PC-9 (cell line): ENCODE data around the gene SIX4. TPM values are rescaled to one million over a fixed set of nuclear protein-coding genes. Genes with fewer than 3 reads are reported as not detected.

Experiments used
- Bru-seq: library from RNA; stranded (reverse); fragments of 400-500 nt; gene quantifications from one replicate; lab custom pipeline; 2021; lab: Mats Ljungman, UMichigan
- BruChase-seq, 2 experiments: library from RNA; stranded (reverse); fragments of 400-500 nt; gene quantifications; one replicate each; lab custom pipeline; 2021; lab: Mats Ljungman, UMichigan
- BruUV-seq: library from RNA; stranded (reverse); fragments of 400-500 nt; replicated peaks from 2 replicates; lab custom pipeline; 2021; lab: Mats Ljungman, UMichigan
- CTCF ChIA-PET: fragments of 300-600 bp; sonication (Branson Sonifier 250); formaldehyde crosslinking; loops from one replicate; lab custom pipeline; 2022; ENCODE audit warnings: antibody characterized with exemption; lab: Charles Lee
- POLR2A ChIA-PET: fragments of 300-600 bp; sonication (Branson Sonifier 250); formaldehyde crosslinking; loops from one replicate; lab custom pipeline; 2022; ENCODE audit warnings: antibody characterized with exemption; ENCODE audit not compliant: unreplicated experiment; lab: Charles Lee
- DNase-seq, 2 experiments: peaks; one replicate each; pipeline versions ENCODE4 v3.0.0 to v3.0.0-alpha.2; 2015 to 2022; ENCODE audit warnings: mixed read lengths in 1 of 2
- H2AFZ ChIP-seq: fragments of 200-600 bp; sonication (generic); 2 replicates; pipeline ENCODE4 v1.8.1; 2017; ENCODE audit warnings: antibody characterized with exemption
- H3F3A ChIP-seq: fragments of 200-600 bp; sonication (generic); 2 replicates; pipeline ENCODE4 v1.8.1; 2017; ENCODE audit warnings: antibody characterized with exemption, mild to moderate bottlenecking, low read depth; ENCODE audit not compliant: insufficient read depth
- H3K27ac ChIP-seq: fragments of 200-600 bp; sonication (generic); 2 replicates; pipeline ENCODE4 v1.6.1; 2016; ENCODE audit warnings: mixed run types
- H3K27me3 ChIP-seq: fragments of 200-600 bp; sonication (generic); 2 replicates; pipeline ENCODE4 v1.6.1; 2016; ENCODE audit warnings: low read depth, mixed run types; ENCODE audit not compliant: insufficient read depth
- H3K36me3 ChIP-seq: fragments of 200-600 bp; sonication (generic); 2 replicates; pipeline ENCODE4 v1.6.1; 2016; ENCODE audit warnings: low read depth, mixed run types
- H3K4me1 ChIP-seq: fragments of 200-600 bp; sonication (generic); replicated peaks from 2 replicates; pipeline ENCODE4 v1.6.1; 2016; ENCODE audit warnings: mixed run types; ENCODE audit not compliant: insufficient read depth
- H3K4me2 ChIP-seq: fragments of 200-600 bp; sonication (generic); 2 replicates; pipeline ENCODE4 v1.6.1; 2017; ENCODE audit warnings: mixed run types
- H3K4me3 ChIP-seq: fragments of 200-600 bp; sonication (generic); 2 replicates; pipeline ENCODE4 v1.6.1; 2016; ENCODE audit warnings: mixed run types
- H3K79me2 ChIP-seq: fragments of 200-600 bp; sonication (generic); 2 replicates; pipeline ENCODE4 v1.6.1; 2017; ENCODE audit warnings: low read depth, mixed run types
- H3K9me2 ChIP-seq: fragments of 200-600 bp; sonication (generic); 2 replicates; pipeline ENCODE4 v1.8.1; 2017; ENCODE audit warnings: mild to moderate bottlenecking; ENCODE audit not compliant: insufficient read depth
- H3K9me3 ChIP-seq: fragments of 200-600 bp; sonication (generic); 2 replicates; pipeline ENCODE4 v1.8.1; 2016; ENCODE audit warnings: low read depth; ENCODE audit not compliant: insufficient read depth
- H4K20me1 ChIP-seq: fragments of 200-600 bp; sonication (generic); 2 replicates; pipeline ENCODE4 v1.8.1; 2017; ENCODE audit not compliant: insufficient read depth
- EZH2 ChIP-seq: fragments of 200-600 bp; sonication (generic); IDR thresholded peaks from 2 replicates; pipeline ENCODE4 v1.8.0; 2017; ENCODE audit warnings: antibody characterized with exemption, low read depth
- intact Hi-C: fragments of 100-400 bp; cut with micrococcal nuclease; formaldehyde crosslinking; loops from one replicate; pipeline ENCODE4 v1.10.0; 2022; ENCODE audit not compliant: unreplicated experiment
- long read RNA-seq: library from polyadenylated mRNA; stranded (forward); transcript quantifications from one replicate; pipeline ENCODE4 v2.0.0, GENCODE V29; 2022
- total RNA-seq: library from RNA; stranded (reverse); gene quantifications from 2 replicates; pipeline ENCODE4 v1.2.3, GENCODE V29; 2021
- TF ChIP-seq, protein P1 (sequence below): fragments of 200-600 bp; sonication (generic); conservative IDR thresholded peaks from 2 replicates; pipeline ENCODE4 v1.6.1; 2017; ENCODE audit warnings: mixed run types, antibody characterized with exemption, mild to moderate bottlenecking, moderate library complexity

SIX4 gene
- total RNA-seq (31.0 and 35.7 TPM in 2 replicates), Bru-seq, nascent RNA (percentile 88 among the genes with signal in this experiment), BruChase-seq, experiment 1, labeled RNA remaining after a 2-hour chase (percentile 98 among the genes with signal in this experiment), BruChase-seq, experiment 2, labeled RNA remaining after a 6-hour chase (percentile 82 among the genes with signal in this experiment)
- long read RNA-seq, full-length matches to known transcripts = 2 of 18 reads
- long read RNA-seq, partial matches to known transcripts = 2 of 18 reads
- long read RNA-seq, other reads (novel, unspliced or antisense) = 14 of 18 reads

- peaks cover 9% of the 10 kb centered on the region; the same call in 1 of the 2 replicates for H3F3A ChIP-seq
- peak within 1 kb of the TSS; percentile 80 for H3K27ac ChIP-seq
- H3K9me2 ChIP-seq = no peaks in the 10 kb centered on the region
- peaks cover 13% of the 10 kb centered on the region for H3K36me3 ChIP-seq
- ChIA-PET POLR2A (interaction anchor here (0.6 to 0.8 kb wide), 9 partner anchors 12 to 603 kb away, joined by 3 to 21 read pairs (median 6); no protein-coding TSS in a partner anchor), CTCF (interaction anchor here (0.6 to 0.7 kb wide), 5 partner anchors 36 to 1625 kb away, joined by 3 to 10 read pairs (median 5); partner anchors contain the start of gene SLC38A6)
- no peaks in the 10 kb centered on the region for H3K27me3 ChIP-seq
- intact Hi-C loops = loop anchor here (1.0 to 5.0 kb wide), 9 partner anchors 10 to 528 kb away; partner anchors contain the start of genes MNAT1, SIX1, SLC38A6 and TRMT5
- H2AFZ ChIP-seq = peak within 1 kb of the TSS; percentile 88
- DNase-seq = peak; percentile 89 to 93
- no TSS peak for BruUV-seq
- H3K79me2 ChIP-seq = peaks cover 57% of the 10 kb centered on the region
- peaks cover 27% of the 10 kb centered on the region for H3K4me1 ChIP-seq
- peak within 1 kb of the TSS; percentile 78 for H3K4me3 ChIP-seq
- H3K9me3 ChIP-seq = no peaks in the 10 kb centered on the region
- peaks cover 19% of the 10 kb centered on the region for H4K20me1 ChIP-seq
- TF ChIP-seq EZH2 = no peak
- TF ChIP-seq, protein P1, sequence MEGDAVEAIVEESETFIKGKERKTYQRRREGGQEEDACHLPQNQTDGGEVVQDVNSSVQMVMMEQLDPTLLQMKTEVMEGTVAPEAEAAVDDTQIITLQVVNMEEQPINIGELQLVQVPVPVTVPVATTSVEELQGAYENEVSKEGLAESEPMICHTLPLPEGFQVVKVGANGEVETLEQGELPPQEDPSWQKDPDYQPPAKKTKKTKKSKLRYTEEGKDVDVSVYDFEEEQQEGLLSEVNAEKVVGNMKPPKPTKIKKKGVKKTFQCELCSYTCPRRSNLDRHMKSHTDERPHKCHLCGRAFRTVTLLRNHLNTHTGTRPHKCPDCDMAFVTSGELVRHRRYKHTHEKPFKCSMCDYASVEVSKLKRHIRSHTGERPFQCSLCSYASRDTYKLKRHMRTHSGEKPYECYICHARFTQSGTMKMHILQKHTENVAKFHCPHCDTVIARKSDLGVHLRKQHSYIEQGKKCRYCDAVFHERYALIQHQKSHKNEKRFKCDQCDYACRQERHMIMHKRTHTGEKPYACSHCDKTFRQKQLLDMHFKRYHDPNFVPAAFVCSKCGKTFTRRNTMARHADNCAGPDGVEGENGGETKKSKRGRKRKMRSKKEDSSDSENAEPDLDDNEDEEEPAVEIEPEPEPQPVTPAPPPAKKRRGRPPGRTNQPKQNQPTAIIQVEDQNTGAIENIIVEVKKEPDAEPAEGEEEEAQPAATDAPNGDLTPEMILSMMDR = no peak
- peak within 1 kb of the TSS; percentile 84 for H3K4me2 ChIP-seq
These were observed at the start of gene SIX4 for GRCh38 chr14:60723907-60724618. Gene SIX4, minus strand, starts transcription at chr14:60724351. Its CDS starts 277 bp downstream, at chr14:60724074.

GRCh38 chr14:60773558-60773957 is 49.4 kb upstream of the SIX4 start:
- no peaks in the 10 kb centered on the region for H4K20me1 ChIP-seq
- no peak overlapping the region for H2AFZ ChIP-seq
- intact Hi-C loops = no loop called here
- H3F3A ChIP-seq = peaks cover 20% of the 10 kb centered on the region
- no peaks in the 10 kb centered on the region for H3K9me2 ChIP-seq
- no peak for DNase-seq
- 0 out of 2 replicates have a peak, but pooled peaks cover 8% of the 10 kb centered on the region for H3K9me3 ChIP-seq
- H3K4me3 ChIP-seq = no peak overlapping the region
- H3K4me1 ChIP-seq = peaks cover 30% of the 10 kb centered on the region
- BruUV-seq = no TSS peak
- ChIA-PET CTCF (no interaction called here), POLR2A (no interaction called here)
- TF ChIP-seq, protein P1 = no peak
- no peak for TF ChIP-seq EZH2
- peak overlapping the region; percentile 1; the same call in 1 of the 2 replicates for H3K27ac ChIP-seq
- 0 out of 2 replicates have a peak, but pooled peaks cover 11% of the 10 kb centered on the region for H3K36me3 ChIP-seq
- peaks cover 83% of the 10 kb centered on the region for H3K79me2 ChIP-seq
- H3K4me2 ChIP-seq = no peak overlapping the region; the same call in 1 of the 2 replicates
- no peaks in the 10 kb centered on the region for H3K27me3 ChIP-seq

- H3K4me1 ChIP-seq = peaks cover 27% of the 10 kb centered on the region
- H3F3A ChIP-seq = peaks cover 20% of the 10 kb centered on the region
- H3K4me3 ChIP-seq = no peak overlapping the region
- H3K9me3 ChIP-seq = 0 out of 2 replicates have a peak, but pooled peaks cover 8% of the 10 kb centered on the region
- POLR2A ChIA-PET = no interaction called here
- H3K27ac ChIP-seq = no peak overlapping the region
- 0 out of 2 replicates have a peak, but pooled peaks cover 11% of the 10 kb centered on the region for H3K36me3 ChIP-seq
- no peaks in the 10 kb centered on the region for H4K20me1 ChIP-seq
- H3K79me2 ChIP-seq = peaks cover 75% of the 10 kb centered on the region
- DNase-seq = no peak
- no peak overlapping the region for H2AFZ ChIP-seq
- no peaks in the 10 kb centered on the region for H3K9me2 ChIP-seq
- H3K4me2 ChIP-seq = no peak overlapping the region
- CTCF ChIA-PET = no interaction called here
- H3K27me3 ChIP-seq = no peaks in the 10 kb centered on the region
- TF ChIP-seq, protein P1 = no peak
- TF ChIP-seq EZH2 = no peak
- intact Hi-C loops = no loop called here
- BruUV-seq = no TSS peak
These were observed 47.0 kb upstream of the SIX4 start for GRCh38 chr14:60771117-60771516.
